SK-N-SH (cell line): ENCODE measurements around the gene SHLD1. TPM values are rescaled to one million over a fixed set of nuclear protein-coding genes. Genes with fewer than 3 reads are reported as not detected.

Experiments used
- CTCF ChIA-PET: fragments of 300-600, 350-600 bp; formaldehyde crosslinking; extraction: SDS; loops from one replicate; lab custom pipeline; 2021; lab: Yijun Ruan, JAX
- POLR2A ChIA-PET: fragments of 350-600 bp; sonication (Branson Sonifier 250); formaldehyde crosslinking; extraction: SDS; loops from one replicate; lab custom pipeline; 2020; ENCODE audit warnings: antibody characterized with exemption, inconsistent platforms; lab: Yijun Ruan, JAX
- DNase-seq: peaks from one replicate; pipeline ENCODE4 v3.0.0; 2012
- H2AFZ ChIP-seq: fragments of 200-600 bp; sonication (generic); 2 replicates; pipeline ENCODE4 v1.8.1; 2016; ENCODE audit warnings: antibody characterized with exemption, mild to moderate bottlenecking, low read depth
- H3F3A ChIP-seq: fragments of 200-600 bp; sonication (generic); replicated peaks from 2 replicates; pipeline ENCODE3; 2016; ENCODE audit warnings: antibody characterized with exemption, mild to moderate bottlenecking; ENCODE audit not compliant: insufficient read depth
- H3K27ac ChIP-seq, 2 experiments: fragments of 200-500 bp in 1 of 2; fragments of 200-600 bp in 1 of 2; sonication (Bioruptor generic) in 1 of 2; sonication (generic), shearing (Covaris generic) in 1 of 2; 2 replicates each; pipeline versions ENCODE4 v1.5.1 to v1.6.1; 2014 to 2016; ENCODE audit warnings: low read depth in 2 of 2, inconsistent platforms in 1 of 2, low read length in 1 of 2, mild to moderate bottlenecking in 1 of 2, mixed read lengths in 1 of 2
- H3K27me3 ChIP-seq: fragments of 200-600 bp; sonication (generic), shearing (Covaris generic); 2 replicates; pipeline ENCODE4 v1.6.1; 2016; ENCODE audit warnings: mixed run types; ENCODE audit not compliant: insufficient read depth
- H3K36me3 ChIP-seq, 2 experiments: fragments of 200-500 bp in 1 of 2; fragments of 200-600 bp in 1 of 2; sonication (Bioruptor generic) in 1 of 2; sonication (generic) in 1 of 2; replicated peaks in 1 of 2; 2 replicates each; pipeline versions ENCODE3 to v1.5.1; 2014 to 2016; ENCODE audit warnings: low read length in 1 of 2, mild to moderate bottlenecking in 1 of 2; ENCODE audit not compliant: insufficient read depth in 2 of 2, control insufficient read depth in 1 of 2
- H3K4me1 ChIP-seq, 2 experiments: fragments of 200-500 bp in 1 of 2; fragments of 200-600 bp in 1 of 2; sonication (Bioruptor generic) in 1 of 2; sonication (generic), shearing (Covaris generic) in 1 of 2; 2 replicates each; pipeline versions ENCODE4 v1.5.1 to v1.6.1; 2014 to 2016; ENCODE audit warnings: low read depth in 1 of 2, low read length in 1 of 2, mixed run types in 1 of 2; ENCODE audit not compliant: insufficient read depth in 2 of 2, control insufficient read depth in 1 of 2
- H3K4me2 ChIP-seq: fragments of 200-600 bp; sonication (generic), shearing (Covaris generic); 2 replicates; pipeline ENCODE4 v1.6.1; 2017; ENCODE audit warnings: mixed run types
- H3K4me3 ChIP-seq, 2 experiments: fragments of 200-500 bp in 1 of 2; fragments of 200-600 bp in 1 of 2; sonication (Bioruptor generic) in 1 of 2; sonication (generic), shearing (Covaris generic) in 1 of 2; 2 replicates each; pipeline versions ENCODE4 v1.5.1 to v1.8.1; 2014 to 2016; ENCODE audit warnings: low read depth in 2 of 2, inconsistent platforms in 1 of 2, low read length in 1 of 2, mild to moderate bottlenecking in 1 of 2, mixed read lengths in 1 of 2, moderate library complexity in 1 of 2
- H3K79me2 ChIP-seq: fragments of 200-600 bp; sonication (generic); 2 replicates; pipeline ENCODE4 v1.8.1; 2017; ENCODE audit warnings: mild to moderate bottlenecking; ENCODE audit not compliant: insufficient read depth
- H3K9ac ChIP-seq: fragments of 200-600 bp; sonication (generic); 2 replicates; pipeline ENCODE4 v1.6.1; 2017; ENCODE audit warnings: mixed run types
- H3K9me2 ChIP-seq: fragments of 200-600 bp; sonication (generic); 2 replicates; pipeline ENCODE4 v1.6.1; 2017; ENCODE audit warnings: mixed run types
- H3K9me3 ChIP-seq: fragments of 200-600 bp; sonication (generic); 2 replicates; pipeline ENCODE4 v1.6.1; 2017; ENCODE audit warnings: mixed run types, mild to moderate bottlenecking, moderate library complexity
- H4K20me1 ChIP-seq: fragments of 200-600 bp; sonication (generic); 2 replicates; pipeline ENCODE4 v1.6.1; 2017; ENCODE audit warnings: mild to moderate bottlenecking, mixed run types; ENCODE audit not compliant: insufficient read depth
- EP300 ChIP-seq, 2 experiments: IDR thresholded peaks; 2 replicates each; pipeline versions ENCODE4 v1.4.0 to v1.6.1; 2012; ENCODE audit warnings: borderline replicate concordance in 1 of 2, low read depth in 1 of 2, low read length in 1 of 2
- EZH2phosphoT487 ChIP-seq: fragments of 200-600 bp; sonication (generic); IDR thresholded peaks from 2 replicates; pipeline ENCODE4 v1.6.1; 2017; ENCODE audit warnings: low read depth, mixed run types, mild to moderate bottlenecking, antibody characterized with exemption, moderate library complexity, borderline replicate concordance
- FOXJ3 ChIP-seq: sonication (generic); formaldehyde crosslinking; IDR thresholded peaks from 2 replicates; pipeline ENCODE4 v1.5.1; 2020; ENCODE audit warnings: mild to moderate bottlenecking, missing genetic modification reagents
- GABPA ChIP-seq: IDR thresholded peaks from 2 replicates; pipeline ENCODE4 v1.4.0; 2012; ENCODE audit warnings: low read depth, mild to moderate bottlenecking
- GATA2 ChIP-seq: sonication (generic); formaldehyde crosslinking; IDR thresholded peaks from 2 replicates; pipeline ENCODE4 v1.5.0; 2020; ENCODE audit warnings: mild to moderate bottlenecking, missing genetic modification reagents
- JUND ChIP-seq: IDR thresholded peaks from 2 replicates; pipeline ENCODE4 v1.4.0; 2012
- MEF2A ChIP-seq: IDR thresholded peaks from 2 replicates; pipeline ENCODE4 v1.4.0; 2012; ENCODE audit warnings: low read depth, borderline replicate concordance
- NFIC ChIP-seq: IDR thresholded peaks from 2 replicates; pipeline ENCODE4 v1.4.0; 2012; ENCODE audit warnings: borderline replicate concordance
- NRF1 ChIP-seq: IDR thresholded peaks from 2 replicates; pipeline ENCODE4 v1.6.1; 2012; ENCODE audit warnings: low read depth, mild to moderate bottlenecking, low read length
- POLR2AphosphoS5 ChIP-seq: IDR thresholded peaks from 2 replicates; pipeline ENCODE4 v1.6.1; 2012; ENCODE audit warnings: low read depth, low read length
- RAD21 ChIP-seq: IDR thresholded peaks from 2 replicates; pipeline ENCODE4 v1.6.1; 2012; ENCODE audit warnings: mild to moderate bottlenecking, low read length
- RCOR1 ChIP-seq: fragments of 150-350 bp; IDR thresholded peaks from 2 replicates; pipeline ENCODE4 v1.6.1; 2017; ENCODE audit warnings: antibody characterized with exemption, low read length
- SIN3A ChIP-seq: IDR thresholded peaks from 2 replicates; pipeline ENCODE4 v1.6.1; 2012; ENCODE audit warnings: low read depth, mild to moderate bottlenecking, low read length, moderate library complexity, borderline replicate concordance
- TAF1 ChIP-seq: IDR thresholded peaks from 2 replicates; pipeline ENCODE4 v1.6.1; 2012; ENCODE audit warnings: low read depth, mild to moderate bottlenecking, low read length, moderate library complexity, borderline replicate concordance
- TCF12 ChIP-seq: IDR thresholded peaks from 2 replicates; pipeline ENCODE4 v1.4.0; 2012
- WGBS: methylation state at CpG from one replicate; pipeline ENCODE4 v1.1.6; 2017; ENCODE audit warnings: low lambda C conversion rate; 5-methylcytosine and 5-hydroxymethylcytosine counted together
- polyA plus RNA-seq, 3 experiments: library from polyadenylated mRNA; depleted of rRNA; stranded (reverse); fragments of >200 nt; gene quantifications; 2 replicates each; pipeline ENCODE4 v1.2.3, GENCODE V29; 2012
- TF ChIP-seq, protein P1 (sequence below): IDR thresholded peaks from 2 replicates; pipeline ENCODE4 v1.6.1; 2012; ENCODE audit warnings: mild to moderate bottlenecking, low read depth, low read length, moderate library complexity
- TF ChIP-seq, protein P2 (sequence below): fragments of 200-600 bp; sonication (generic); IDR thresholded peaks from 2 replicates; pipeline ENCODE4 v1.6.1; 2017; ENCODE audit warnings: antibody characterized with exemption, mild to moderate bottlenecking, moderate library complexity
- TF ChIP-seq, protein P3 (sequence below): IDR thresholded peaks from 2 replicates; pipeline ENCODE4 v1.4.0; 2012; ENCODE audit warnings: low read depth

SHLD1 gene
- polyA plus RNA-seq, 1 of the 3 experiments (the other 2 are of a cell fraction), result 4.5 TPM

GRCh38 chr20:5781798-5782750 lies 31.9 kb downstream of the SHLD1 start:
- Histone ChIP-seq H3K4me2 (no peak overlapping the region), H3K79me2 (no peaks in the 10 kb centered on the region), H3K9me3 (no peaks in the 10 kb centered on the region), H3K9me2 (no peaks in the 10 kb centered on the region), H3K9ac (no peak overlapping the region), H3K27me3 (no peaks in the 10 kb centered on the region), H3K36me3 (no peaks in the 10 kb centered on the region), H3K27ac (no peak overlapping the region), H4K20me1 (no peaks in the 10 kb centered on the region), H3F3A (no peaks in the 10 kb centered on the region), H3K4me1 (peaks cover 2 to 3% of the 10 kb centered on the region in 2 experiments; a peak in 2 of 4 replicates), H3K4me3 (no peak overlapping the region), H2AFZ (no peak overlapping the region)
- CTCF ChIA-PET, result interaction anchor here (1.1 to 1.3 kb wide), 3 partner anchors 213 to 225 kb away, joined by 3 to 4 read pairs (median 4); no protein-coding TSS in a partner anchor
- TF ChIP-seq MEF2A (no peak), EZH2phosphoT487 (no peak), GATA2 (CRISPR knock-in tag) (no peak), NFIC (no peak), POLR2AphosphoS5 (no peak), EP300 (IDR thresholded peaks at IDR 0.05; ENCODE audit: borderline replicate concordance in 1 of 2, low read depth in 1 of 2, low read length in 1 of 2) (no peak), GABPA (no peak), TCF12 (no peak), TAF1 (no peak), NRF1 (no peak), FOXJ3 (CRISPR knock-in tag) (no peak), JUND (no peak), SIN3A (no peak), RAD21 (no peak), RCOR1 (no peak)
- TF ChIP-seq, protein P1, sequence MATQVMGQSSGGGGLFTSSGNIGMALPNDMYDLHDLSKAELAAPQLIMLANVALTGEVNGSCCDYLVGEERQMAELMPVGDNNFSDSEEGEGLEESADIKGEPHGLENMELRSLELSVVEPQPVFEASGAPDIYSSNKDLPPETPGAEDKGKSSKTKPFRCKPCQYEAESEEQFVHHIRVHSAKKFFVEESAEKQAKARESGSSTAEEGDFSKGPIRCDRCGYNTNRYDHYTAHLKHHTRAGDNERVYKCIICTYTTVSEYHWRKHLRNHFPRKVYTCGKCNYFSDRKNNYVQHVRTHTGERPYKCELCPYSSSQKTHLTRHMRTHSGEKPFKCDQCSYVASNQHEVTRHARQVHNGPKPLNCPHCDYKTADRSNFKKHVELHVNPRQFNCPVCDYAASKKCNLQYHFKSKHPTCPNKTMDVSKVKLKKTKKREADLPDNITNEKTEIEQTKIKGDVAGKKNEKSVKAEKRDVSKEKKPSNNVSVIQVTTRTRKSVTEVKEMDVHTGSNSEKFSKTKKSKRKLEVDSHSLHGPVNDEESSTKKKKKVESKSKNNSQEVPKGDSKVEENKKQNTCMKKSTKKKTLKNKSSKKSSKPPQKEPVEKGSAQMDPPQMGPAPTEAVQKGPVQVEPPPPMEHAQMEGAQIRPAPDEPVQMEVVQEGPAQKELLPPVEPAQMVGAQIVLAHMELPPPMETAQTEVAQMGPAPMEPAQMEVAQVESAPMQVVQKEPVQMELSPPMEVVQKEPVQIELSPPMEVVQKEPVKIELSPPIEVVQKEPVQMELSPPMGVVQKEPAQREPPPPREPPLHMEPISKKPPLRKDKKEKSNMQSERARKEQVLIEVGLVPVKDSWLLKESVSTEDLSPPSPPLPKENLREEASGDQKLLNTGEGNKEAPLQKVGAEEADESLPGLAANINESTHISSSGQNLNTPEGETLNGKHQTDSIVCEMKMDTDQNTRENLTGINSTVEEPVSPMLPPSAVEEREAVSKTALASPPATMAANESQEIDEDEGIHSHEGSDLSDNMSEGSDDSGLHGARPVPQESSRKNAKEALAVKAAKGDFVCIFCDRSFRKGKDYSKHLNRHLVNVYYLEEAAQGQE, result no peak
- TF ChIP-seq, protein P2, sequence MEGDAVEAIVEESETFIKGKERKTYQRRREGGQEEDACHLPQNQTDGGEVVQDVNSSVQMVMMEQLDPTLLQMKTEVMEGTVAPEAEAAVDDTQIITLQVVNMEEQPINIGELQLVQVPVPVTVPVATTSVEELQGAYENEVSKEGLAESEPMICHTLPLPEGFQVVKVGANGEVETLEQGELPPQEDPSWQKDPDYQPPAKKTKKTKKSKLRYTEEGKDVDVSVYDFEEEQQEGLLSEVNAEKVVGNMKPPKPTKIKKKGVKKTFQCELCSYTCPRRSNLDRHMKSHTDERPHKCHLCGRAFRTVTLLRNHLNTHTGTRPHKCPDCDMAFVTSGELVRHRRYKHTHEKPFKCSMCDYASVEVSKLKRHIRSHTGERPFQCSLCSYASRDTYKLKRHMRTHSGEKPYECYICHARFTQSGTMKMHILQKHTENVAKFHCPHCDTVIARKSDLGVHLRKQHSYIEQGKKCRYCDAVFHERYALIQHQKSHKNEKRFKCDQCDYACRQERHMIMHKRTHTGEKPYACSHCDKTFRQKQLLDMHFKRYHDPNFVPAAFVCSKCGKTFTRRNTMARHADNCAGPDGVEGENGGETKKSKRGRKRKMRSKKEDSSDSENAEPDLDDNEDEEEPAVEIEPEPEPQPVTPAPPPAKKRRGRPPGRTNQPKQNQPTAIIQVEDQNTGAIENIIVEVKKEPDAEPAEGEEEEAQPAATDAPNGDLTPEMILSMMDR, result no peak
- TF ChIP-seq, protein P3, sequence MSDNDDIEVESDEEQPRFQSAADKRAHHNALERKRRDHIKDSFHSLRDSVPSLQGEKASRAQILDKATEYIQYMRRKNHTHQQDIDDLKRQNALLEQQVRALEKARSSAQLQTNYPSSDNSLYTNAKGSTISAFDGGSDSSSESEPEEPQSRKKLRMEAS, result no peak
- DNase-seq, result no peak
- WGBS, result 71% methylated on average over 11 of the region's 11 CpGs
- POLR2A ChIA-PET, result no interaction called here
